ENCODE measurements around the gene SRCIN1.
"Not testable (repeated sequence)": the region's sequence is repeated elsewhere in the genome, so short reads cannot be mapped to it uniquely, and the experiment has no call there.

Gene SRCIN1

DNA sequence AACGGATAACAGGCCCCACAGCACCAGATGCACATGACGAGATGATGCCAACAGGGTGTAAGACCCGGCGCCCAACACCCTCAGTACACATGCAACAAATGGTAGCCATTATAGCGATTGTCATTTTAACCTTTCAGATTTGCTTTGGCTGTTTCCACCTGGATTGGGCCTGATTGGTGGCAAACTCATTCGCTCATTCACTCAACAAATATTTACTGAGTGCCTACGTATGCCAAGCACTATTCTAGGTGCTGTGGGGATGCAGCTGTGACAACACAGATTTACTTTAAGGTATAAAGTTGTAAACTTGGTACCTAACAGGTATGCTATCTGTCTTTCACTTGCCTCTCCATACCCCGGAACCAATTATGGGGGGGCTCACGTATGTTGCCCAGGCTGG is 66.8 kb downstream of the SRCIN1 start:
- DNase-seq, result no peak

DNA sequence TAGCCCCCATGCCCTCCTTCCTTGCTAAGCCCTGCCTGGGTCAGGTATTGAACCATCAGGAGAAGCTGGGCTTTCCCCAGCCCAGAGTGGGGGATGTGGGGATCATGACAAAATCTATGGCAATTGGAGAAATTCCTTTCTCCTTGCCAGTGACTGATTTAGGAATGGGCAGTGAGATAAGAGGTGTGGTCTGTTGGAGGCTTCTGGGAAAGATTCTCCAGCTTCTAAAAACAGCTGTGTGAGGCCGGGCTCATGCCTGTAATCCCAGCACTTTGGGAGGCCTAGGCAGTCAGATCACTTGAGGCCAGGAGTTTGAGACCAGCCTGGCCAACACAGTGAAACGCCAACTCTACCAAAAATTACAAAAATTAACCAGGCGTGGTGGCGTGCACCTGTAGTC is 69.1 kb downstream of the SRCIN1 start:
- no peak for DNase-seq

DNA sequence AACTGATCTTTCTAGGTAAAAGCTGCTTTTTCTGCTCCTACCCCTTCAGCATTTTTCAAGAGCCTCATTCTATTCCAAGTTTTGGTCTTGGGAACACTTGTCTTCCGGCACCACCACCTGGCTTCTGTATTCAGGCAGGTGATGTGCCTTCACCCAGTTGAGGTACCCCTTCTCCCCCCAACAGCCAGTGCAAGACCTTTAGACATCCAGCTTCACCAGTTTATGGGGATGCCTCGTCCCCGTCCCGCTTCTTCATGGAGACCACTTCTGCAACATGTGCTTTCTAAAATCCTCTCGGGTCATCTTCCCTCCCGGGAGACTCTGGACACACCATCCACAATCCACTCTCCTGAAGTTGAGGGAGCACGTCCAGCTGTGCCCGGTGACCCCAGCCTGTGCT is 69.9 kb downstream of the SRCIN1 start:
- no peak for DNase-seq

DNA sequence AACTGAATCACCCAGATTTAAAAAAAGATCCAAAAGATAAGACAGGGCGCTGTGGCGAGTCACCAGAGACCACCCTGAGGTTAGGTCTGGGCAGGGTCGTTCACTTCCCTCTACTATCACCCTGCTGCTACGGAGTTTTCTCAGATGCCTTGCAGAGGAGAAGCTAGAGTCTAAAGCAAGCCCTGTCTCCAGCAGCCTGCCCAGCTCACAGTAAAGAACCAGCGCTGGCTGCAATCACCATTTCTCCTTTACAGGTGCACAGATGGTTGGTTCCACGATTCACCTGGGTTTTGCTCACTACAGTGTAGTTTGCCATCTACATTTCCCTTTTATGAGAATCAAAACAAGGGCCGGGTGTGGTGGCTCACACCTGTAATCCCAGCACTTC is 71.3 kb downstream of the SRCIN1 start:
- no peak for DNase-seq

DNA sequence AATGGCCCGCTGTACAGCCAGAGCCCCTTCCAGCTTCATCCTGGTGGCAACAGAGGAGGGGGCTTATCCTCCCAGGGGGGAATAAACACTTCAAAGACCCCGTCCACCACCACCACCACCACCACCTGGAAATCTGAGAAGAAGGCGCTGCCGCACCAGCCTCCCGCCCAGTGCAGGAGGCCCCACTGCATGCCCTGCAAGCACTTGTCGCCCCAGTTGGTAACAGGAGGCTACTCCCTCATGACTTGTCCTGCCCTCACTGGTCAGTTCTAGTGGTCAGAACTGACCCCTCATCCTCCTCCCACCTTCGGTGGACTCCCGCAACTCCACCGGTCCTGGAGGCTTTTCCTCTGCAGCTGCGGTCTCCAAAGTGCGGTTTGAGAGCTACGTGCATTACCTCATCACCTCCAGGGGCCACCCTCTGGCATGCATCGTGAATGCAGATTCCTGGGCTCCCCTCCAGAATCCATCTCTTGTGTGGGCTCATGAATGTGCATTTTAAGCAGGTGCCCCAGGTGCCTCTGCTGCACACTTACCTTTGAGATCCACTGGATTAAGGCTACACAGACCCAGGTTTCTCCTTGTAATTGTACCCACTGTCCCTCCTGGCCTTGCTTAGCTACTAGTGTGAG is 71.8 kb downstream of the SRCIN1 start:
- DNase-seq, result no peak

DNA sequence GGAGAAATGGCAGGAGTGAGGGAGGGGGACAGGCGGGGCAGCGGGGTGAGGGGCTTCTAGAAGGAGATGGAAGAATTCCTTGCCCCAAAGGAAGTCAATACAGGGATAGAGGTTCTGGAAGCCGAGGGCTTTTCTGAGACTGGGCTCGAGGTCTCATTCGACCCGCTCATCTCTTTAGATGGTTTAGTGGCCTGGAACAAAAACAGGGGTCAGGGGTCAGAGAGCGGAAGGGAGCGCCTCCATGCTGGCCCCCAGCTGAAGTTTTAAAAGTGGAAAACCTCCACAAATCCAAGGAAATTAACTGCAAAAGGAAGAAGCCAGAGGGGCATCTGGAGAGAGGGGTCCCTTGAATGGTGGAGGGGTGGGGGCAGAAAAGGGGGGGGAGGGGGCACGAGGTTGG is 72.5 kb downstream of the SRCIN1 start:
- no peak for DNase-seq

DNA sequence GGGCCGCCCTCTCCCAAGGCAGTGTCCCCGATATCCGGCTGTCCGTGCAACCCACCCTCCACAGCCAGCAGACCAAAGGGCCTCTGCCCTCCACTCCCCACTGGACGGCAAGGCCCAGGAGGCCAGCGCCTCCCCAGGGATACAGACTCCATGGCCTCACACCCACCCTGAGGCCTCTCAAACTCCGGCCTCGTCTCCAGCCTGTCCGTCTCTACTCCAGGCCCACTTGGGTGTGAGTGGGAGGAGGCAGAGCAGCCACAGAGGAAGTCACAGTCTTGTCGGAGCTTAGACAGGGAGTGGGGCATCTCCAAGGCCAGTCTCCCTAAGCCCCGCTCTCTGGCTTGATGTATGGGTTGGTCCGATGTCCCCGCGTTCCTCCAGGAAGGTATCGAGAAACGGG is 73.3 kb downstream of the SRCIN1 start:
- no peak for DNase-seq

DNA sequence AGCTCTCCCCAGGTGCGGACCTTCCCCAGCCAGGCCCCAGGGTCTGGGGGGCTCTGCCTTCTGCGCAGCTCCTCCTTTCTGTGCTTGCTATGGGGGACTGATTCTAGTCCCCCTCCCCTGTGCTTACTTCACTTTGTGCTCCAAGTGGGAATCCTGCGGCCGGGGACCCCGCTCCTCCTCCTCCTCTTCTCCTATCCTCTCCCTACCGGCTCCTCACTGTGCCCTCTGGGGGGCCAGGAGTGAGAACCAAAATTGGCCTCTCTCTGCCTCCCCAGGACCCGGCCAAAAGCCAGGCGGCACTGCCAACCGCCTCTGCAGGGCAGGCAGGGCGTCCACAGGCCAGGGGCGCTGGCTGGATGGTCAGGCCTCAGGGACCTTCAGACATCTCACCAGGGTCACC is 74.0 kb downstream of the SRCIN1 start:
- DNase-seq, result not testable (repeated sequence)

DNA sequence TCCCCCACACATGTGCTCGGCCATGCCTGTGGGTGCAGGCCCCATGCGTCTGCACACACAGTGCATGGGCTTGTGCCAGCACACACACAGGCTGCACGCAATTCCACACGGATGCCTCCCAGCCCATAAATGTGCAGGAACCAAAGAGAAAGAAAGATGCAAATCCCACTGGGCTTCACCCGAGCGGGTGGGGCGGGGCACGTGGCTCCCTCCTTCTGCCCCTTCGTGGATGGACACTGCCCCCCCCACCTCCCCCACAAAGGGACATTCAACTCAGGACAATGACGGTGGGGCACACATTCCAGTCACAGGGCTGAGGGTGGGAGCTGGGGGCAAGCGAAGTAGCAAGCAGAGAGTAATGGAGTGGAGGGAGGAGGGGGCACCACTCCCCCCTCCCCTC is 74.9 kb downstream of the SRCIN1 start:
- DNase-seq, result not testable (repeated sequence)

DNA sequence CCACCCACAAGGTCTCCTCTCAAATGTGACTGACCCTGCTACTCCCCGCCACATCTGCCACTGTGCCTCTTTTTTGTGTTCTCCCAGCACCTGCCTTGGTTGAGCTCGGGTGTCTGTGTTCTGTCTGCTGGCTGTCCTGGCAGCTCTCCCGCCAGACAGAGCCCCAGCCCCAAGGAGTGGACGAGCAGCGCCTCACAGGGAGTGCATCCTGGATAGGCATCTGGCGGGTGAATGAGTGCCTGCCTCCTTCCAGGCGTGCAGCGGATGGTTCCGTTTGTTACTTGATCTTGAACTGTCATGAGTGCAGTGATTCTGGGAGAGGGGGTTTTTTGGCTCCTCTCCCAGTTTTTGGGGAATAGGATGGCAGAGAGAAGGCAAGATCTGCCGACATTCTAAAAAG is 77.6 kb downstream of the SRCIN1 start:
- DNase-seq, result peak; percentile 12

DNA sequence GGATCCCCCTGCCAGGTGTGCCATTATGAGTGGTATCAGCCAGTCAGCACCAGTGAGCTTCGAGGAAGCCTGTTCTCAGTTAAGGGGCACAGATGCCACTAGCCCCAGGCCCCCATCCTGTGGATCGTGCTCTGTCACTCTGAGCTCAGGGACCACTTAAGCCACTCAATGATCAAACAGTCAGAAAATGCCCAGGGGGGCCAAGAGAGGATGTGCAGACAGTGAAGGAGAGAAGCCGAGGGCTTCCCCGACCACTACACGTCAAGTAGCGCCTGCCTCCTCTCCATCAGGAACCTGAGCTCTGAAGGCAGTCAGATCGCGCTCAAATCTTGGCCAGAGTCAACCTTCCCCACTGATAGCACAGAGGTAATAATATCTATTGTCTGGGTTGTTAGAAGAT is 79.2 kb downstream of the SRCIN1 start:
- not testable (repeated sequence) for DNase-seq

DNA sequence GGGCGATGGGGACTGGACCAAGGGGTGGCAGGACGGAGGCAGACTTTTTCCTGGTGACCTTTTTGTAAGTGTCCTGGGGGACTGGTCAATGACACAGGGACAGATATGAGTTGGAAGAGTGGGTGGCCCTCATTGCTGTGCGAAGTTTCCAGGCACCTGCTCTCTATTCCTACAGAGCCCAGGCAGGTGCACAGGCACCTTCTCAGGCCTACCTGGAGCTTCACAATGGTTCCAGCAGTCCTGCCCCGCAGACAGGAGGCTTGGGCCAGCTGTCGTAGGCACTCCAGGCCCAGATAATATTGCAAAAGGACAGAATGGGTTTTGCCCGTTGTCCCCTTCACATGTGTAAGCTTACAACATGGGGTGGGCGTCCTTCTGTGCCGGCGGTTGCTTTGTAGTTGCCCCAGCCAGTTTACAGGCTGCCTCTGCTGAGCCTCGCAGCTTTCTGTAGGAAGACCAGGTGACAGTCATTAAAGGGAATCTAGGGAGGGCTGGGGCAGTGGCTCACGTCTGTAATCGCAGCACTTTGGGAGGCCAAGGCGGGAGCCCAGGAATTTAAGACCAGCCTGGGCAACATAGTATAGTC is 93.2 kb downstream of the SRCIN1 start:
- no peak for DNase-seq

DNA sequence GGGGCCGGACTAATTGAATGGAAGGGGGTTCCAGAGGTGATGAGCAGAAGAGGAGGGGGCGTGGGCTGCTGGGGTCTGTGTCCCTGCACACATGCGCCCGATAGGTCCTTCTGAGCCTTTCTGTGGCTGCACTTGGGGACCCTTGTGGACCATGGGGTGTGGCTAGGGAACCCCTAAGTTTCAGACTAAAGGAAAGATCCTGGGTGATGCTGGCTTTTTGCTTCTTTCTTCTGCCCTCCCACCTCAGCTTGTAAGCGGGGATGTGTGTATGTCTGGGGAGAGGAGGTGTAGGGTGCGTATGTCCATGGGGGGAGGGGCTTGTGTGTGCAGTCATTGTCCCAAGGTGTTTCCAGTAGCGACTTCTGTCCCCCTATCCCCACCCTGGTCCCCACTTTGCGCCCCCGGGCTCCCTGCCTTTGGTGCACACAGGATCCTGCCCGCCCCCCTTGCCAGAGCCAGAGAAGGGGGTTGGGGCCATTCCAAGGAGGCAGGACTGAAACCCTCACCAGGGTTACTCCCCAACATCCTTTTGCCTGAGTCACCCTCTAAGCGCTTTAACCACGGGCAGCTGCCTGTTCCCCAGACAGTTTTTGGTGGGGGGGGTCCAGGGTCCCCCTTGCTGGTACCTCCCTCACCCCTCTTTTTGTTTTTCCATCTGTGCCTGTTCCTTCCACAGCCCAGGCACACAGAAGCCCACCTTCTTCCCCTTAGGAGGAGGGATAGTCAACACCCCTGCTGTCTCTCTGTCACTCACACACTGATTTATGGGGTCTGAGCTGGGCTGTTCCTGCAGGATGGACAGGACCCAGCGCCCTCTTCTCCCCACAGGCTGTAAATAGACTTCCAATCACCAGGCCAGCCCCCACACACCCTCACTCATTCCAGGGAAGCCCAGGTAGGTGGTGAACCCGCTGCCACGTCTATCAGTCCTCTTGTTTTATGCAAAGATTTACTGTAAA is 94.3 kb downstream of the SRCIN1 start:
- DNase-seq, result no peak

DNA sequence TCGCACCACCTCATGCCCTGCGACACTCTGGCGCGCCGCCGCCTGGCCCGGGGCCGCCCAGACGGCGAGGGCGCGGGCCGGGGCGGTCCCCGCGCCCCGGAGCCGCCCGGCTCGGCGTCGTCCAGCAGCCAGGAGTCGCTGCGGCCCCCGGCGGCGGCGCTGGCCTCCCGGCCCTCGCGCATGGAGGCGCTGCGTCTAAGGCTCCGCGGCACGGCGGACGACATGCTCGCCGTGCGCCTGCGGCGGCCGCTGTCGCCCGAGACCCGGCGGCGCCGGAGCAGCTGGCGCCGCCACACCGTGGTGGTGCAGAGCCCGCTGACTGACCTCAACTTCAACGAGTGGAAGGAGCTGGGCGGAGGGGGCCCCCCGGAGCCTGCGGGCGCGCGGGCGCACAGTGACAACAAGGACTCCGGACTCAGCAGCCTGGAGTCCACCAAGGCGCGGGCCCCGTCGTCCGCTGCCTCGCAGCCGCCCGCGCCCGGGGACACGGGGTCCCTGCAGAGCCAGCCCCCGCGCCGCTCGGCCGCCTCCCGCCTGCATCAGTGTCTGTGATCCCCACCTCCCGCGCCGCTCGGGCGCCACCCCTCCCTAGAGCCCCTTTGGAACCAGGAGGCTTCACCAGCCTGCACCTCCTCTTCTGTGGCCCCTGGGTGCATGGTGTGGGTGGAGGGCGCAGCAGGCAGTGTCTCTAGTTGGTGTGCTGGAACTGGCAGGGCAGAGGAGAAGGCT is 95.2 kb downstream of the SRCIN1 start:
- no peak for DNase-seq

DNA sequence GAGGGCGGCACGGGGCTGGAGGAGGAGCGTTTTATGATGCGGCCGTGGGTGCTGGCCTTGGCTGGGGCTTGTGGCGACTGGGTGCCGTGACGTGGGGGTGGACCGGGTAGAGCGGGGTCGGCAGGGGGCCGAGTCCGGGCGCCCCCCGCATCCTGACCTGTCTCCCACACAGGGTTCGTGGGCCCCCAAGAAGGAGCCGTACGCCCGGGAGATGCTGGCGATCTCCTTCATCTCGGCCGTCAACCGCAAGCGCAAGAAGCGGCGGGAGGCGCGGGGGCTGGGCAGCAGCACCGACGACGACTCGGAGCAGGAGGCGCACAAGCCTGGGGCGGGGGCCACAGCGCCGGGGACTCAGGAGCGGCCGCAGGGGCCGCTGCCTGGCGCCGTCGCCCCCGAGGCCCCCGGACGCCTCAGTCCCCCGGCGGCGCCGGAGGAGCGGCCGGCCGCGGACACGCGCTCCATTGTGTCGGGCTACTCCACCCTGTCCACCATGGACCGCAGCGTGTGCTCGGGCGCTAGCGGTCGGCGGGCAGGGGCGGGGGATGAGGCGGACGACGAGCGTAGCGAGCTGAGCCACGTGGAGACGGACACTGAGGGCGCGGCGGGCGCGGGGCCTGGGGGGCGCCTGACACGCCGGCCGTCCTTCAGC is 95.9 kb downstream of the SRCIN1 start:
- DNase-seq, result no peak

DNA sequence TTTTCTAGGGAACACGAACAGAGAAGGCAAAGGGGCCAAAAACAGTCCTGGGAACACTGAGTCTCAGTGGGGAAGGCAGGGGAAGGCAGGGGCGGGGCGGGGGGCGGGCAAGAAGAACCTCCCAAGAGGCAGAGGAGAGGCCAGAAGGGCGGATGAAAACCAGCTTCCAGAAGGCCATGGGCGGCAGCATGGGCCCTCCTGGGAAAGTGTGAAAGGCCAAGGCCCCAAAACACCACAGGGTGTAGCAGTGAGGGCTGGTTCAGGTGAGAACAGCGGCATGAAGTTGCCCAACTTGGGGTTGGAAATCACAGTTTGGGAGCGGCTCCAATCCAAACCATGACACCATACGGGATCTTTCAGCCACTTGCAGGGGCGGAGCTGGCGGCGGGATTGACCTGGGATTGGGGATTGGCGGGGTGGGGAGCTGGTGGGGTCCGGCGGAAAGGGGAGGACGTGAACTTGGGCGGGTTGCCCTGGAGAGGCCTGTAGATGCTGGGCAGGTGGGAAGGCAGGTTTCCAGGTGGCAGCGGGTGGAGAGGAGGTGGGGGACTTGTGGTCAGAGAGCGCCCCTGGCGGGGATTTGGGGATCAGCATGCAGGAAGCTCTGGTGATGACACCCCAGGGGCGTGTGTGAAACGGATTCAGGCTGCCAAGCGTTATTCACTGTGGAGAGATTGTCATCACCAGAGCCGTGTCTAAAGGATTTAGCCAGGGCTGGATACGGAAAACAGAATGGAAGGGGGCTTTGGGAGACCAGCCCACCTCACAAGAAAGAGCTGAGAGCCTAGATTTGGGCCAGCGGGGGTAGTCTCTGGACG is 96.6 kb downstream of the SRCIN1 start:
- no peak for DNase-seq

DNA sequence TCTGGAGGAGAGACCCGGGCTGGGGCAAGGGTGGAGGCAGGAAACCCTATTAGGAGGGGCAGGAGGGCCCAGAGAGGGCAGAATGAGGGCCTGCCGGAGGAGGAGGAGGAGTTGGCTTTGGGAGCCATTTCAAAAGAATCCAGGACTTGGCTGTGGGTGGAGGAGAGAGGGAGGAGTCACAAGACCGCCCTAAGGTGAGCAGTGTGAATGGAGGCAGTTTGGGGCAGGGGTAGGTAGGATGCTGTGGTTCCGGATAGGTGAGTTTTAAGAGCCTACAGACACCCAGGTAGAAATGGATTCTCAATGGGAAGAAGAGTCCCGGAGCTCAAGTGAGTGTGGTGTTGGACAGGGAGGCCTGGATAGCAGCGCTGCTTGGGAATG is 97.2 kb downstream of the SRCIN1 start:
- no peak for DNase-seq

DNA sequence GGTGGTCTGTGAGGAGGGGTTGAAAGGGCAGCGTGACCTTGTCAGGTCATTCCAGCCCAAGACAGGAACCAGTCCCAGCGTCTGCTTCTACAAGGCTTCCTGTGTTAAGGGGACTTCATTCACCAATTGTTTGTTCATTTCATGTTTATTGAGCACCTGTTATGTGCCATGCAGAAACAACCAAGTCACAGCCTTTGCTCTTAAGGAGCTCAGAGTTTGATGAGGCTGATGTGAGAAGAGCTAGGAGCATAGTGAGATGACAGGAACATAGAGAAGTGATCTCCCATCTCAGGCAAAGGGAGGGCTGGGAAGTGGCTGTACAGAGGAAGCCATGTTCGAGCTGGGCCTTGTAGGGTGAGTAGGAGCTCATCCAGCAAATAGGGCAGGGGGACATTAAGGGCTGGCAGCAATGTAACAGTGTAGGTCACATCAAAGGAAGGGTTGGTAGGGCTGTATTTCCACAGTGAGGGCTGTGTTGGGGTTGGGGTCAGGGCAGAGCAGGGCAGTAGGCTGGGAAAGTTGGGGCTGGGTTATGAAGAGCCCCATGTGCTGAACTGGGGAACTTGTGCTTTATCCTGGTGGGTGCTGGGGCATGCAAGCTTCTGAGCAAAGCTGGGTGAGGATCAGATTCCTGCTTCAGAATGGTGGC is 97.7 kb downstream of the SRCIN1 start:
- DNase-seq, result no peak

DNA sequence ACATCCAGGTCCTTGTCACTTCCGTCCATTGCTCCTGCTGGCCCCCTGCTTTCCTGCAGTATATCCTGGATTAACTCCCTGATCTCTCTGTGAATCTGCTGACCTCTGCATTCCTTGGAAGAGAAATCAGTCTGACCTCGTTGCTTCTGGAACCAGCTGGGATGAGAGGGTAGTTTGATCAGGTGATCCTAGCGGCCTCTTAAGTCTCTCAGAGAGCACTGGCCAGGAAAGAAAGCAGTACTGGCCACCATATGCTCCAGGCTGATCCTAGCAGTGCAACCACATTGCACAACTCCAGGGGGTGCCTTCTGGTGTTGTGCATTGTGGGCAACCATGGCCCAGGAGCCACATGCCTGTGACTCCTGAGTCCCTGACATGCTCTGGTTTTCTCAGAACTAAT is 98.3 kb downstream of the SRCIN1 start:
- no peak for DNase-seq

DNA sequence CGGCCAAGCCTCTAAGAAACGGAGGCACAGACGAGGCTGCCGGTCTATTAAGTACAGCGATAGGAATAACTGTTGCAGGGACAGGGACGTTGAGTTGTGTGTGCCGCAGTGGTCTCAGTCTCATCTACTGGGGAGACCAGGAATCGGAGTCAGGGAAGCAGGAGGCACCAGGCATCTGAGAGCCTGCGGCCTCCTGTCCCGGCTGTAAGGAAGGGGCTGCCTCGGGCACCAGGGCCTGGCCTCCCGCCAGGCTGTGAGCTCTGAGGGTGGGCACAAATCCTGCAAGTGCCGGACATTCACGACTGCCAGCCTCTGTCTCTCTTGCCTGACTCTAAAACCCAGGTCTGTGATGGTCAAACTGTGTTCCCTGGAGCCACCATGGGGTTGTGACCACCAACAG is 101.5 kb downstream of the SRCIN1 start:
- no peak for DNase-seq

DNA sequence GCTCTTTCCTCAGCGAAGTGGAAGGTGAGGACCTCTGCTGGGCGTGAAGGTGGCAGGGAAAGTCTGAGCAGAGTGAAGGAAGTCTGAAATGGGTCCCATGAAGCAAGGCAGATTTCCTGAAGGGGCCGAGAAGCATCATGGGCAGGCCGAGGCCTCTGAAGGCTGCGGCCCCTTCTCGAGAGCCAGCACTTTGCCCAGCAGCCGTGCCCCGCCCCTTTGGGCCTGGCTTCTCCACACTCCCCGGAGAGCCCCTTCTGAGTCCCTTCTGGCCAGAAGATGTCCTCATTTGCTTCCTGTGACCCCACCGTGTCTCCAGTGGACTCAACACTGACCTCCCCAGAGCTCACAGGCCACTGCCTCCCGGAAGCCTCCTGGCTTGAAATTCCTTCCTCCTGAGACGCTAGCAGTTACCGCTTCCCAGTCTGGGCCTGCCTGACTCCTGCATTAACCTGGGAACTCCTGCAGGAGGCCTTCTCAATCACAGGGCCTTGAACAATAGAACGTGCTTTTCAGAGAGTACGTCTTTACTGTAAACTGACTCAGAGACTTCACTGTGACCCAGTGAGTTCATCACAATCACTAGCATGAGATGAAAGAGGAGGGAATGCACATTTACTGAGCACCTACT is 102.4 kb downstream of the SRCIN1 start:
- DNase-seq, result not testable (repeated sequence)

Data from NCI-H1105 (cell line).